IMR-90 (cell line): Measurements from ENCODE around the gene BCAP31. TPM values are rescaled to one million over a fixed set of nuclear protein-coding genes. Genes with fewer than 3 reads are reported as not detected.
A peak's percentile ranks its signal among the peaks of the same experiment; 100 is the strongest.

Experiments used
- ATAC-seq: fragments of 200-7000 bp; cut with Tn5 transposase; 2 replicates; pipeline ENCODE4 v1.9.1; 2020; ENCODE audit warnings: low read depth, mild to moderate bottlenecking, moderate library complexity
- BruUV-seq: library from RNA; stranded (reverse); fragments of 400-500 nt; replicated peaks from 2 replicates; lab custom pipeline; 2021; lab: Mats Ljungman, UMichigan
- CTCF ChIA-PET: fragments of 300-600 bp; formaldehyde crosslinking; extraction: SDS; loops from one replicate; lab custom pipeline; 2021; ENCODE audit warnings: antibody characterized with exemption; lab: Yijun Ruan, JAX
- POLR2A ChIA-PET: fragments of 300-600 bp; sonication (Branson Sonifier 250); formaldehyde crosslinking; loops from one replicate; lab custom pipeline; 2022; ENCODE audit warnings: antibody characterized with exemption; ENCODE audit not compliant: unreplicated experiment; lab: Charles Lee
- DNase-seq: peaks from one replicate; pipeline ENCODE4 v3.0.0; 2013
- H2AFZ ChIP-seq: replicated peaks from 2 replicates; pipeline ENCODE3; 2013; ENCODE audit warnings: low read length, mild to moderate bottlenecking; ENCODE audit not compliant: poor library complexity
- H2AK5ac ChIP-seq: 2 replicates; pipeline ENCODE4 v1.6.1; 2013; ENCODE audit warnings: low read depth, low read length, inconsistent platforms
- H2AK9ac ChIP-seq: replicated peaks from 2 replicates; pipeline ENCODE3; 2013; ENCODE audit warnings: mild to moderate bottlenecking, low read depth, low read length, moderate library complexity; ENCODE audit not compliant: poor library complexity
- H2BK120ac ChIP-seq: 2 replicates; pipeline ENCODE4 v1.6.1; 2013; ENCODE audit warnings: low read depth, low read length, inconsistent platforms
- H2BK15ac ChIP-seq: 3 replicates; pipeline ENCODE4 v1.6.1; 2013; ENCODE audit warnings: low read depth, low read length, inconsistent platforms
- H2BK20ac ChIP-seq: 2 replicates; pipeline ENCODE4 v1.6.1; 2013; ENCODE audit warnings: low read depth, mild to moderate bottlenecking, inconsistent platforms, low read length, moderate library complexity
- H2BK5ac ChIP-seq: 2 replicates; pipeline ENCODE4 v1.6.1; 2013; ENCODE audit warnings: mild to moderate bottlenecking, low read depth, low read length, inconsistent platforms; ENCODE audit not compliant: poor library complexity, severe bottlenecking
- H3K14ac ChIP-seq: replicated peaks from 2 replicates; pipeline ENCODE4 v1.6.1; 2013; ENCODE audit warnings: low read depth, low read length, inconsistent platforms
- H3K18ac ChIP-seq: 2 replicates; pipeline ENCODE4 v1.6.1; 2013; ENCODE audit warnings: low read depth, low read length, control low read depth
- H3K23ac ChIP-seq: 2 replicates; pipeline ENCODE4 v1.6.1; 2013; ENCODE audit warnings: low read depth, low read length, inconsistent platforms
- H3K27ac ChIP-seq: 2 replicates; pipeline ENCODE4 v1.5.1; 2013; ENCODE audit warnings: mild to moderate bottlenecking, control low read depth, low read length; ENCODE audit not compliant: insufficient read depth
- H3K27me3 ChIP-seq: 2 replicates; pipeline ENCODE4 v1.6.1; 2013; ENCODE audit warnings: low read length; ENCODE audit not compliant: control insufficient read depth, insufficient read depth
- H3K36me3 ChIP-seq: 2 replicates; pipeline ENCODE4 v1.6.1; 2013; ENCODE audit warnings: low read length, mixed read lengths; ENCODE audit not compliant: control insufficient read depth, insufficient read depth
- H3K4ac ChIP-seq: 2 replicates; pipeline ENCODE4 v1.6.1; 2013; ENCODE audit warnings: low read depth, low read length, inconsistent platforms
- H3K4me1 ChIP-seq: 2 replicates; pipeline ENCODE4 v1.6.1; 2013; ENCODE audit warnings: low read length, mixed read lengths; ENCODE audit not compliant: control insufficient read depth, insufficient read depth
- H3K4me2 ChIP-seq: 2 replicates; pipeline ENCODE4 v1.6.1; 2013; ENCODE audit warnings: low read depth, mild to moderate bottlenecking, control low read depth, low read length, moderate library complexity
- H3K4me3 ChIP-seq: 2 replicates; pipeline ENCODE4 v1.5.1; 2013; ENCODE audit warnings: low read depth, mild to moderate bottlenecking, control low read depth, low read length, moderate library complexity; ENCODE audit not compliant: insufficient read depth
- H3K56ac ChIP-seq: 2 replicates; pipeline ENCODE4 v1.6.1; 2013; ENCODE audit warnings: low read length, inconsistent platforms; ENCODE audit not compliant: insufficient read depth; ENCODE audit errors: extremely low read depth
- H3K79me1 ChIP-seq, 2 experiments: 2 replicates each; pipeline ENCODE4 v1.6.1; 2013; ENCODE audit warnings: low read length in 2 of 2, inconsistent platforms in 1 of 2, low read depth in 1 of 2
- H3K9ac ChIP-seq: 2 replicates; pipeline ENCODE4 v1.6.1; 2013; ENCODE audit warnings: low read depth, low read length, control low read depth
- H3K9me1 ChIP-seq: 2 replicates; pipeline ENCODE4 v1.6.1; 2013; ENCODE audit warnings: low read length, inconsistent platforms; ENCODE audit not compliant: insufficient read depth
- H3K9me3 ChIP-seq: 2 replicates; pipeline ENCODE4 v1.6.1; 2013; ENCODE audit warnings: low read length; ENCODE audit not compliant: control insufficient read depth, insufficient read depth
- H4K20me1 ChIP-seq: 2 replicates; pipeline ENCODE4 v1.6.1; 2013; ENCODE audit warnings: low read length, inconsistent platforms; ENCODE audit not compliant: insufficient read depth
- H4K5ac ChIP-seq: 2 replicates; pipeline ENCODE4 v1.6.1; 2013; ENCODE audit warnings: mild to moderate bottlenecking, low read depth, low read length, control low read depth
- H4K8ac ChIP-seq, 2 experiments: 2 replicates each; pipeline ENCODE4 v1.6.1; 2013; ENCODE audit warnings: low read depth in 2 of 2, low read length in 2 of 2, control low read depth in 1 of 2, inconsistent platforms in 1 of 2
- H4K91ac ChIP-seq: 2 replicates; pipeline ENCODE4 v1.6.1; 2013; ENCODE audit warnings: low read depth, low read length, inconsistent platforms; ENCODE audit not compliant: insufficient read depth
- CTCF ChIP-seq: conservative IDR thresholded peaks from 2 replicates; pipeline ENCODE4 v1.5.1; 2012; ENCODE audit warnings: mild to moderate bottlenecking, low read depth, low read length, improper control_type of control experiment
- MAZ ChIP-seq: IDR thresholded peaks from 2 replicates; pipeline ENCODE4 v1.6.1; 2012; ENCODE audit warnings: low read depth, mild to moderate bottlenecking, low read length, improper control_type of control experiment, moderate library complexity, borderline replicate concordance
- MXI1 ChIP-seq: IDR thresholded peaks from 2 replicates; pipeline ENCODE4 v1.6.1; 2012; ENCODE audit warnings: low read depth, mild to moderate bottlenecking, low read length, moderate library complexity, borderline replicate concordance
- RCOR1 ChIP-seq: IDR thresholded peaks from 2 replicates; pipeline ENCODE4 v1.6.1; 2012; ENCODE audit warnings: mild to moderate bottlenecking, low read length, improper control_type of control experiment; ENCODE audit not compliant: insufficient replicate concordance
- SMC3 ChIP-seq: fragments of 150-350 bp; IDR thresholded peaks from 2 replicates; pipeline ENCODE4 v1.6.1; 2016; ENCODE audit warnings: low read depth, mild to moderate bottlenecking, antibody characterized with exemption, low read length, moderate library complexity
- WGBS, 2 experiments: methylation state at CpG; one replicate each; pipeline versions ENCODE4 v1.1.5 to v1.1.7; 2013; ENCODE audit warnings: missing lambda C conversion rate in 2 of 2; ENCODE audit not compliant: insufficient read length in 1 of 2; ENCODE audit errors: extremely low coverage in 2 of 2; 5-methylcytosine and 5-hydroxymethylcytosine counted together
- dilution Hi-C: fragments of 300-500 bp; cut with HindIII; formaldehyde crosslinking; loops from one replicate; pipeline ENCODE4 v1.14.3; 2018; ENCODE audit warnings: low sequenced_read_pairs; ENCODE audit not compliant: unreplicated experiment
- in situ Hi-C: fragments of 300-500 bp; cut with MboI; formaldehyde crosslinking; loops from 3 replicates; pipeline ENCODE4 v1.14.3; 2019; ENCODE audit warnings: low sequenced_read_pairs, inconsistent platforms, mixed read lengths
- intact Hi-C: fragments of 100-400 bp; cut with micrococcal nuclease; formaldehyde crosslinking; loops from 2 replicates; pipeline ENCODE4 v1.10.0; 2022
- polyA plus RNA-seq, 3 experiments: library from polyadenylated mRNA; depleted of rRNA; stranded (reverse); fragments of >200 nt; gene quantifications; 2 replicates each; pipeline ENCODE4 v1.2.3, GENCODE V29; 2012; ENCODE audit warnings: low replicate concordance in 1 of 3
- total RNA-seq: library from RNA; depleted of rRNA; stranded (reverse); fragments of >200 nt; gene quantifications from 2 replicates; pipeline ENCODE4 v1.2.3, GENCODE V29; 2012

The BCAP31 gene
- total and polyA plus RNA-seq, 2 of the 4 experiments (the other 2 are of a cell fraction): 125 to 244 TPM

- peak; percentile 21; the same call in 1 of the 2 replicates for ATAC-seq
- no peak overlapping the region for H2AK5ac ChIP-seq
These were observed 72.6 kb downstream of the BCAP31 start for GRCh38 chrX:153651540-153652079.

More at GRCh38 chrX:153651540-153652079, 72.6 kb downstream of the BCAP31 start:
- Histone ChIP-seq H3K56ac (no peak overlapping the region), H3K36me3 (no peaks in the 10 kb centered on the region), H3K4ac (no peak overlapping the region), H3K9ac (no peak overlapping the region), H3K27ac (no peak overlapping the region), H3K79me1 (no peaks in the 10 kb centered on the region), H4K5ac (no peak overlapping the region), H2BK5ac (no peak overlapping the region), H4K8ac (no peak overlapping the region), H3K23ac (no peak overlapping the region), H3K4me3 (no peak overlapping the region), H4K91ac (no peak overlapping the region), H3K9me1 (no peaks in the 10 kb centered on the region), H3K27me3 (peaks cover 20% of the 10 kb centered on the region; the same call in 1 of the 2 replicates), H2AFZ (no peak overlapping the region), H4K20me1 (no peaks in the 10 kb centered on the region), H3K14ac (no peak overlapping the region), H2AK9ac (no peak overlapping the region), H3K4me1 (no peaks in the 10 kb centered on the region), H3K4me2 (no peak overlapping the region), H2BK20ac (no peak overlapping the region), H2BK120ac (no peak overlapping the region), H2BK15ac (no peak overlapping the region), H3K18ac (no peak overlapping the region), H3K9me3 (peaks cover 3% of the 10 kb centered on the region; the same call in 1 of the 2 replicates)
- BruUV-seq: no TSS peak
- TF ChIP-seq SMC3 (no peak), RCOR1 (no peak), CTCF (0 out of 2 replicates have a peak, but pooled peaks have one; percentile 14), MAZ (no peak), MXI1 (no peak)
- intact Hi-C loops (no loop called here), dilution Hi-C loops (no loop called here), in situ Hi-C loops (loop anchor here (25.0 kb wide), 1 partner anchor 689 kb away; no protein-coding TSS in a partner anchor)
- POLR2A ChIA-PET: no interaction called here
- CTCF ChIA-PET: interaction anchor here (0.9 kb wide), 1 partner anchor 102 kb away, joined by 5 read pairs; no protein-coding TSS in a partner anchor
- 64% methylated on average over 3 of the region's 9 CpGs; no CpG with 5 or more reads in 1 of the 2 experiments for WGBS, 2 experiments
- DNase-seq: no peak
